Measurements from ENCODE around the gene LYAR.

LYAR gene

DNA sequence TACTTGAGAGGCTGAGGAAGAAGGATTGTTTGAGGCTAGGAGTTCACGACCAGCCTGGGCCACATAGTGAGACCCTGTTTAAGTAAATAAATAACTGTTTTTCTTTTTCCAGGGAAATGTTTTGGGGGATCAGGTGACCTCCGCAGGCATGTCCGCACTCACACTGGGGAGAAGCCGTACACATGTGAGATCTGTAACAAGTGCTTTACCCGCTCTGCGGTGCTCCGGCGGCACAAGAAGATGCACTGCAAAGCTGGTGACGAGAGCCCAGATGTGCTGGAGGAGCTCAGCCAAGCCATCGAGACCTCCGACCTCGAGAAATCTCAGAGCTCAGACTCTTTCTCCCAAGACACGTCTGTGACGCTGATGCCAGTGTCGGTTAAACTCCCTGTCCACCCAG, 30.6 kb upstream of the LYAR start:
- TF ChIP-seq, protein P1, sequence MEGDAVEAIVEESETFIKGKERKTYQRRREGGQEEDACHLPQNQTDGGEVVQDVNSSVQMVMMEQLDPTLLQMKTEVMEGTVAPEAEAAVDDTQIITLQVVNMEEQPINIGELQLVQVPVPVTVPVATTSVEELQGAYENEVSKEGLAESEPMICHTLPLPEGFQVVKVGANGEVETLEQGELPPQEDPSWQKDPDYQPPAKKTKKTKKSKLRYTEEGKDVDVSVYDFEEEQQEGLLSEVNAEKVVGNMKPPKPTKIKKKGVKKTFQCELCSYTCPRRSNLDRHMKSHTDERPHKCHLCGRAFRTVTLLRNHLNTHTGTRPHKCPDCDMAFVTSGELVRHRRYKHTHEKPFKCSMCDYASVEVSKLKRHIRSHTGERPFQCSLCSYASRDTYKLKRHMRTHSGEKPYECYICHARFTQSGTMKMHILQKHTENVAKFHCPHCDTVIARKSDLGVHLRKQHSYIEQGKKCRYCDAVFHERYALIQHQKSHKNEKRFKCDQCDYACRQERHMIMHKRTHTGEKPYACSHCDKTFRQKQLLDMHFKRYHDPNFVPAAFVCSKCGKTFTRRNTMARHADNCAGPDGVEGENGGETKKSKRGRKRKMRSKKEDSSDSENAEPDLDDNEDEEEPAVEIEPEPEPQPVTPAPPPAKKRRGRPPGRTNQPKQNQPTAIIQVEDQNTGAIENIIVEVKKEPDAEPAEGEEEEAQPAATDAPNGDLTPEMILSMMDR (IDR thresholded peaks at IDR 0.05; ENCODE audit: insufficient read depth, low read length, poor library complexity, severe bottlenecking), result no peak
- no peak for TF ChIP-seq EZH2phosphoT487 (conservative IDR thresholded peaks at IDR 0.05; ENCODE audit: low read length)
- no peaks in the 10 kb centered on the region for H3K9me3 ChIP-seq (ENCODE audit: insufficient read depth, low read length)
- H3K79me2 ChIP-seq (ENCODE audit: insufficient read depth, low read length), result no peaks in the 10 kb centered on the region
- no peaks in the 10 kb centered on the region for H3K9me2 ChIP-seq (replicated peaks; ENCODE audit: insufficient read depth, low read length)
- no peak overlapping the region for H3K4me3 ChIP-seq (ENCODE audit: insufficient read depth, low read length, poor library complexity, severe bottlenecking)
- H3K4me2 ChIP-seq (ENCODE audit: low read depth, low read length, poor library complexity, severe bottlenecking), result no peak overlapping the region
- no peak overlapping the region for H3K9ac ChIP-seq (ENCODE audit: low read length)
- H2AFZ ChIP-seq (ENCODE audit: low read depth, low read length, severe bottlenecking), result no peak overlapping the region
- H4K20me1 ChIP-seq (ENCODE audit: low read depth, low read length), result no peaks in the 10 kb centered on the region
- H3K36me3 ChIP-seq (ENCODE audit: low read length), result no peaks in the 10 kb centered on the region
- no peaks in the 10 kb centered on the region for H3K27me3 ChIP-seq (ENCODE audit: low read length)
- H3K27ac ChIP-seq (ENCODE audit: low read depth, low read length), result no peak overlapping the region
- H3F3A ChIP-seq (ENCODE audit: insufficient read depth), result no peaks in the 10 kb centered on the region

- H3K9ac ChIP-seq (ENCODE audit: low read length), result no peak overlapping the region
- H3K9me2 ChIP-seq (replicated peaks; ENCODE audit: insufficient read depth, low read length), result no peaks in the 10 kb centered on the region
- H3K27me3 ChIP-seq (ENCODE audit: low read length), result no peaks in the 10 kb centered on the region
- no peak overlapping the region for H3K27ac ChIP-seq (ENCODE audit: low read depth, low read length)
- no peaks in the 10 kb centered on the region for H3K79me2 ChIP-seq (ENCODE audit: insufficient read depth, low read length)
- no peak for TF ChIP-seq EZH2phosphoT487 (conservative IDR thresholded peaks at IDR 0.05; ENCODE audit: low read length)
- TF ChIP-seq, protein P1 (IDR thresholded peaks at IDR 0.05; ENCODE audit: insufficient read depth, low read length, poor library complexity, severe bottlenecking), result no peak
- no peaks in the 10 kb centered on the region for H3K9me3 ChIP-seq (ENCODE audit: insufficient read depth, low read length)
- no peaks in the 10 kb centered on the region for H3K36me3 ChIP-seq (ENCODE audit: low read length)
- no peak overlapping the region for H2AFZ ChIP-seq (ENCODE audit: low read depth, low read length, severe bottlenecking)
- no peaks in the 10 kb centered on the region for H4K20me1 ChIP-seq (ENCODE audit: low read depth, low read length)
- no peaks in the 10 kb centered on the region for H3F3A ChIP-seq (ENCODE audit: insufficient read depth)
- no peak overlapping the region for H3K4me3 ChIP-seq (ENCODE audit: insufficient read depth, low read length, poor library complexity, severe bottlenecking)
- H3K4me2 ChIP-seq (ENCODE audit: low read depth, low read length, poor library complexity, severe bottlenecking), result no peak overlapping the region
Observed at GRCh38 chr4:4317496-4318232, 27.7 kb upstream of the LYAR start.

DNA sequence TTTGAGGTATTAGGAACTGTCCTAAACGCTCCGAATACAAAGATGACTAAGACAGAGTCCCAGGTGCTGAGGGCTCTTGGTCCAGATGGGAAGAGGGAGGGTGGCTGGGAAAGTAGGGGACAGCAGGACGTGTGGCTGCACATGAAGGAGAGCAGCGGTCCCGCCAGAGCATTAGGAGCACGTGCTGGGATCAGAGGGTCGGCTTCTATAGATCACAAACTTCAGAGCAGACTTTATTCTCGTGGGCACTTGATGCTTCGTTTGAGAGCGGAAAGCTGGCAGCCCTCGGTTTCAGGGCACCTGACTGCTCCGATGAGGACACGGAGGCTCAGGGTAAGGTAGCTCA, 26.2 kb upstream of the LYAR start:
- Histone ChIP-seq H3K27me3 (ENCODE audit: low read length) (no peaks in the 10 kb centered on the region), H2AFZ (ENCODE audit: low read depth, low read length, severe bottlenecking) (no peak overlapping the region), H3K27ac (ENCODE audit: low read depth, low read length) (no peak overlapping the region), H4K20me1 (ENCODE audit: low read depth, low read length) (no peaks in the 10 kb centered on the region), H3K4me3 (ENCODE audit: insufficient read depth, low read length, poor library complexity, severe bottlenecking) (no peak overlapping the region), H3K9ac (ENCODE audit: low read length) (no peak overlapping the region), H3F3A (ENCODE audit: insufficient read depth) (peaks cover 2% of the 10 kb centered on the region; the same call in 1 of the 2 replicates), H3K9me3 (ENCODE audit: insufficient read depth, low read length) (no peaks in the 10 kb centered on the region), H3K4me2 (ENCODE audit: low read depth, low read length, poor library complexity, severe bottlenecking) (no peak overlapping the region), H3K36me3 (ENCODE audit: low read length) (no peaks in the 10 kb centered on the region), H3K9me2 (replicated peaks; ENCODE audit: insufficient read depth, low read length) (no peaks in the 10 kb centered on the region), H3K79me2 (ENCODE audit: insufficient read depth, low read length) (no peaks in the 10 kb centered on the region)
- TF ChIP-seq EZH2phosphoT487 (conservative IDR thresholded peaks at IDR 0.05; ENCODE audit: low read length), result no peak
- TF ChIP-seq, protein P1 (IDR thresholded peaks at IDR 0.05; ENCODE audit: insufficient read depth, low read length, poor library complexity, severe bottlenecking), result no peak
